ENCODE results near the gene MYH16. TPM values are rescaled to one million over a fixed set of nuclear protein-coding genes. Genes with fewer than 3 reads are reported as not detected.

Gene MYH16
- total RNA-seq, 6 experiments from 2014 or later, result not detected

DNA sequence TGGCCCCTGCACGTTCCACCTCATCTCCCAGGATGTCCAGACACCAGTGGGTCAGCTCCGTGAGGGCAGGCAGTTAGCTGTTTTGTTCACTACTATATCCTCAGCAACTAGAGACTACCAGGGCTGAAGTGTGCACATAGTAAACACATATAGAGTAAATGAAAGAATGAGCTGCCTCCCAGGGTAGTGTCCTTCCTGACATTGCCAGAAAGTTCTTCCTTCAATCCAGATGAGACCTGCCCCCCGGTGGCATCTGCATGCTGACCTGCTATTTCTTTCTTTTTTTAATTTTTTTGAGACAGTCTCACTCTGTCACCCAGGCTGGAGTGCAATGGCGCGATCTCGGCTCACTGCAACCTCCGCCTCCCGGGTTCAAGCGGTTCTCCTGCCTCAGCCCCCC, 39.1 kb downstream of the MYH16 start:
- Histone ChIP-seq H3K4me3 (no peak overlapping the region), H3K36me3 (no peaks in the 10 kb centered on the region), H3K27ac (no peak overlapping the region), H3K4me1 (no peaks in the 10 kb centered on the region), H3K9me3 (no peaks in the 10 kb centered on the region), H3K27me3 (no peaks in the 10 kb centered on the region)
- TF ChIP-seq POLR2A (IDR thresholded peaks at IDR 0.05), result no peak
- TF ChIP-seq, protein P1, sequence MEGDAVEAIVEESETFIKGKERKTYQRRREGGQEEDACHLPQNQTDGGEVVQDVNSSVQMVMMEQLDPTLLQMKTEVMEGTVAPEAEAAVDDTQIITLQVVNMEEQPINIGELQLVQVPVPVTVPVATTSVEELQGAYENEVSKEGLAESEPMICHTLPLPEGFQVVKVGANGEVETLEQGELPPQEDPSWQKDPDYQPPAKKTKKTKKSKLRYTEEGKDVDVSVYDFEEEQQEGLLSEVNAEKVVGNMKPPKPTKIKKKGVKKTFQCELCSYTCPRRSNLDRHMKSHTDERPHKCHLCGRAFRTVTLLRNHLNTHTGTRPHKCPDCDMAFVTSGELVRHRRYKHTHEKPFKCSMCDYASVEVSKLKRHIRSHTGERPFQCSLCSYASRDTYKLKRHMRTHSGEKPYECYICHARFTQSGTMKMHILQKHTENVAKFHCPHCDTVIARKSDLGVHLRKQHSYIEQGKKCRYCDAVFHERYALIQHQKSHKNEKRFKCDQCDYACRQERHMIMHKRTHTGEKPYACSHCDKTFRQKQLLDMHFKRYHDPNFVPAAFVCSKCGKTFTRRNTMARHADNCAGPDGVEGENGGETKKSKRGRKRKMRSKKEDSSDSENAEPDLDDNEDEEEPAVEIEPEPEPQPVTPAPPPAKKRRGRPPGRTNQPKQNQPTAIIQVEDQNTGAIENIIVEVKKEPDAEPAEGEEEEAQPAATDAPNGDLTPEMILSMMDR (IDR thresholded peaks at IDR 0.05), result no peak
- WGBS (ENCODE audit: insufficient coverage, low coverage, low lambda C conversion rate, missing lambda C conversion rate), result 73% methylated on average over 3 of the region's 9 CpGs
- no peak for DNase-seq
- intact Hi-C loops (cut with DNase I), result loop anchor here in 1 of 2 donors (5.0 kb wide), 1 partner anchor 274 kb away; no protein-coding TSS in a partner anchor
- peak in 2 of 4 donors; percentile 24 to 36 for ATAC-seq

DNA sequence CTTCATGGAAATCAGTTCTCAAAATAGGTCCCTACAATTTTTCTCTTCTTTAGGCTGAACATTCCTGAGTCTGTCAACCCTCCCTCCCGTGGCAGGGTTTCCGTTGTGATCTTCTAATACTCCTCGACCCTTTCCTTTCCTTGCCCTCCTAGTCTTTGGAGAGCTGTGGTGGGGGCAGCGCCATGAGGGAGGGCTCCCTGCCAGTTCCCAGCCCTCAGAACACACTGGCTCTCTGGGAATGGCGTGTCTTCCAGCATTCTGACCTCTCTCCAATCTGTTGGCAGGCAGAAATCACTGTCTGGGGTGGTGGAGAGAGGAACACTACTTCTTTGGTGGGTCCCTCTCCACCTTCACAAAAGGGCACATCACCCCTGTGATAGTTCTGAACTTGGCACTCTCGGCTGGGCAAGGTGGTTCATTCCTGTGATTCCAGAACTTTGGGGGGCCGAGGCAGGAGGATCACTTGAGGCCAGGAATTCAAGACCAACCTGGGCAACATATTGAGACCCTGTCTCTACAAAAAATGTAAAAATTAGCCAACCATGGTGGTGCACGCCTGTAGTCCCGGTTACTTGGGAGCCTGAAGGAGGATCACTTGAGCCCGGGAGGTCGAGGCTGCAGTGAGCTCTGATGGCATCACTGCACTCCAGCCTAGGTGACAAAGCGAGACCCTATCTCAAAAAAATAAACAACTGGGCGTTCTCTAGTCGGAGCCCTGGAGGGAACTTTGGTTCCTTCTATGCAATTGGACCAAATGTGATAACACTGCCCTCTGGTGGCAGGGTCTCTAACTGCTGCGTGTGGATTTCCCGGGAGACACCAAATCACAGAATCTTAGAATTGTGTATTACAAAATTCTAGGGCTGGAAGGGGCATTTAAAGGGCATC, 39.9 kb downstream of the MYH16 start:
- H3K27me3 ChIP-seq, result no peaks in the 10 kb centered on the region
- intact Hi-C loops (cut with DNase I), result loop anchor here in 1 of 2 donors (5.0 kb wide), 1 partner anchor 275 kb away; no protein-coding TSS in a partner anchor
- H3K4me1 ChIP-seq, result no peaks in the 10 kb centered on the region
- no peak overlapping the region for H3K4me3 ChIP-seq
- WGBS (ENCODE audit: insufficient coverage, low coverage, low lambda C conversion rate, missing lambda C conversion rate), result 33% methylated on average over 15 of the region's 16 CpGs
- ATAC-seq, result peak; percentile 87 to 97 (median 96)
- no peaks in the 10 kb centered on the region for H3K9me3 ChIP-seq
- H3K36me3 ChIP-seq, result no peaks in the 10 kb centered on the region
- TF ChIP-seq POLR2A (IDR thresholded peaks at IDR 0.05), result no peak
- TF ChIP-seq, protein P1 (IDR thresholded peaks at IDR 0.05), result peak; percentile 88 to 96 (median 92)
- DNase-seq, result peak in 2 of 3 donors; percentile 40 to 75
- H3K27ac ChIP-seq, result no peak overlapping the region

DNA sequence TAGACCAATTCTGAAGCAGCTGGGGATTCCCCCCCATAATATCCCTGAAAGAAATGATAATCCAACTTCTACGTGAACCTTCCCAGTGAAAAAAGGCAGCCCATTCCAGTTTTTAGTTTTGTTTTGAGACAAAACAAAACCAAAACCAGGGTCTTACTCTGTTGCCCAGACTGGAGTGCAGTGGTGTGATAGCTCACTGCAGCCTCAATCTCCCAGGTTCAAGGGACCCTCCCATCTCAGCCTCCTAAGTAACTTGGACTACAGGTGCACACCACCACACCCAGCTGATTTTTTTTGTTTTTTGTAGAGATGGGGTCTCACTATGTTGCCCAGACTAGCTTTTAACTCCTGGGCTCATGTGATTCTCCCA, 40.5 kb downstream of the MYH16 start:
- Histone ChIP-seq H3K4me1 (no peaks in the 10 kb centered on the region), H3K27me3 (no peaks in the 10 kb centered on the region), H3K9me3 (no peaks in the 10 kb centered on the region), H3K4me3 (no peak overlapping the region), H3K36me3 (no peaks in the 10 kb centered on the region), H3K27ac (no peak overlapping the region)
- WGBS (ENCODE audit: insufficient coverage, low coverage, low lambda C conversion rate, missing lambda C conversion rate), result 33% methylated on average over 1 of the region's 1 CpG
- ATAC-seq (peak in 2 of 4 donors; percentile 17), DNase-seq (no peak)
- TF ChIP-seq, protein P1 (IDR thresholded peaks at IDR 0.05), result no peak
- TF ChIP-seq POLR2A (IDR thresholded peaks at IDR 0.05), result no peak
- intact Hi-C loops (cut with DNase I), result loop anchor here in 1 of 2 donors (5.0 kb wide), 1 partner anchor 276 kb away; no protein-coding TSS in a partner anchor

DNA sequence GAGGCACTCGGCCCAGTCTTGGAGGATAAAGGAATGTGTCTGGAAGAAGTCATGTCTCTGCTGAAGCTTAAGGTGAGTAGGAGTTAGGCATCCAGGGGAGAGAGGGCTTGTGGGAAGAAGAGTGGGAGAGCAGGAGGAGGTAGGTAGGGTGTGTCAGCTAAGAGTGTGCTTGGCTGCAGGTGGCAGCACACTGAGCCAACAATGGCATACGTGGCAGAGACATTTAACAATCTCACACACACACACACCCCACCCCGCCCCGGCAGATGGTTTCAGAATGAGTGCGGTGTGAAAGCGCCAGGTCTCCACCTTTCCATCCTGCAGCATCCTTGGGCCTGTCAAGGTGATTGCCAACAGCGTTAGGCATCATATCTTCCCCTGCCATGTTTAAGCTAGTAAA, 41.9 kb downstream of the MYH16 start:
- intact Hi-C loops (cut with DNase I), result loop anchor here in 1 of 2 donors (5.0 kb wide), 1 partner anchor 277 kb away; no protein-coding TSS in a partner anchor
- H3K27ac ChIP-seq, result no peak overlapping the region
- H3K9me3 ChIP-seq, result no peaks in the 10 kb centered on the region
- DNase-seq (no peak), ATAC-seq (no peak)
- TF ChIP-seq POLR2A (IDR thresholded peaks at IDR 0.05), result no peak
- TF ChIP-seq, protein P1 (IDR thresholded peaks at IDR 0.05), result no peak
- H3K27me3 ChIP-seq, result no peaks in the 10 kb centered on the region
- H3K4me3 ChIP-seq, result no peak overlapping the region
- H3K36me3 ChIP-seq, result no peaks in the 10 kb centered on the region
- no peaks in the 10 kb centered on the region for H3K4me1 ChIP-seq
- 73% methylated on average over 6 of the region's 7 CpGs for WGBS (ENCODE audit: insufficient coverage, low coverage, low lambda C conversion rate, missing lambda C conversion rate)
